PC-3 (cell line): ENCODE results near the gene SRXN1. TPM values are rescaled to one million over a fixed set of nuclear protein-coding genes. Genes with fewer than 3 reads are reported as not detected.

ENCODE experiments used
- ATAC-seq: fragments of 200-7000 bp; cut with Tn5 transposase; 2 replicates; pipeline ENCODE4 v1.9.1; 2020; ENCODE audit warnings: mild to moderate bottlenecking, moderate library complexity
- BruUV-seq: library from RNA; stranded (reverse); fragments of 400-500 nt; replicated peaks from 2 replicates; lab custom pipeline; 2021; lab: Mats Ljungman, UMichigan
- CTCF ChIA-PET: fragments of 300-600 bp; sonication (Branson Sonifier 250); formaldehyde crosslinking; loops from one replicate; lab custom pipeline; 2022; ENCODE audit warnings: antibody characterized with exemption; lab: Charles Lee
- POLR2A ChIA-PET: fragments of 300-600 bp; sonication (Branson Sonifier 250); formaldehyde crosslinking; loops from one replicate; lab custom pipeline; 2022; ENCODE audit warnings: antibody characterized with exemption; ENCODE audit not compliant: unreplicated experiment; lab: Charles Lee
- DNase-seq: peaks from one replicate; pipeline ENCODE4 v3.0.0-alpha.2; 2015
- H2AFZ ChIP-seq: fragments of 300-600 bp; sonication (generic); 2 replicates; pipeline ENCODE4 v1.6.0; 2016; ENCODE audit warnings: antibody characterized with exemption, low read length
- H3F3A ChIP-seq: fragments of 300-600 bp; sonication (generic); one replicate; pipeline ENCODE4 v1.6.0; 2017; ENCODE audit warnings: antibody characterized with exemption, low read length, control low read depth, mild to moderate bottlenecking; ENCODE audit not compliant: unreplicated experiment
- H3K27ac ChIP-seq: fragments of 300-600 bp; sonication (generic); 2 replicates; pipeline ENCODE4 v1.5.1; 2016; ENCODE audit warnings: mild to moderate bottlenecking, low read length
- H3K27me3 ChIP-seq: fragments of 300-600 bp; sonication (generic); 2 replicates; pipeline ENCODE4 v1.6.1; 2016; ENCODE audit warnings: low read length, mixed read lengths
- H3K36me3 ChIP-seq: fragments of 300-600 bp; sonication (generic); 2 replicates; pipeline ENCODE4 v1.6.1; 2016; ENCODE audit warnings: low read depth, mixed run types, low read length, mixed read lengths
- H3K4me1 ChIP-seq: fragments of 300-600 bp; sonication (generic); 2 replicates; pipeline ENCODE4 v1.5.1; 2016; ENCODE audit warnings: low read length; ENCODE audit not compliant: insufficient read depth
- H3K4me2 ChIP-seq: fragments of 300-600 bp; sonication (generic); 2 replicates; pipeline ENCODE4 v1.6.0; 2016; ENCODE audit warnings: low read length
- H3K4me3 ChIP-seq: fragments of 300-600 bp; sonication (generic); 2 replicates; pipeline ENCODE4 v1.5.1; 2016; ENCODE audit warnings: mild to moderate bottlenecking, low read length, mixed read lengths
- H3K79me2 ChIP-seq: fragments of 300-600 bp; sonication (generic); 2 replicates; pipeline ENCODE4 v1.6.1; 2017; ENCODE audit warnings: low read length, mixed read lengths
- H3K9ac ChIP-seq: fragments of 300-600 bp; sonication (generic); 2 replicates; pipeline ENCODE4 v1.6.0; 2016; ENCODE audit warnings: mild to moderate bottlenecking, low read length
- H3K9me2 ChIP-seq: fragments of 300-600 bp; sonication (generic); replicated peaks from 2 replicates; pipeline ENCODE4 v1.6.1; 2016; ENCODE audit warnings: mixed run types, low read length, mixed read lengths
- H3K9me3 ChIP-seq: fragments of 300-600 bp; sonication (generic); 2 replicates; pipeline ENCODE4 v1.6.1; 2016; ENCODE audit warnings: low read length, mixed read lengths
- H4K20me1 ChIP-seq: fragments of 300-600 bp; sonication (generic); 2 replicates; pipeline ENCODE4 v1.6.1; 2016; ENCODE audit warnings: low read length, mixed read lengths
- EZH2 ChIP-seq: fragments of 300-600 bp; sonication (generic); IDR thresholded peaks from one replicate; pipeline ENCODE4 v1.6.1; 2017; ENCODE audit warnings: antibody characterized with exemption, mild to moderate bottlenecking, low read length; ENCODE audit not compliant: unreplicated experiment
- EZH2phosphoT487 ChIP-seq: fragments of 300-600 bp; sonication (generic); IDR thresholded peaks from 2 replicates; pipeline ENCODE4 v1.6.1; 2018; ENCODE audit warnings: mild to moderate bottlenecking, antibody characterized with exemption, low read length, borderline replicate concordance
- intact Hi-C: fragments of 100-400 bp; cut with micrococcal nuclease; formaldehyde crosslinking; loops from 2 replicates; pipeline ENCODE4 v1.9.0; 2023
- total RNA-seq: library from RNA; depleted of rRNA; stranded (reverse); fragments of >200 nt; gene quantifications from 2 replicates; pipeline ENCODE4 v1.2.3, GENCODE V29; 2014
- TF ChIP-seq, protein P1 (sequence below): fragments of 300-600 bp; sonication (generic); conservative IDR thresholded peaks from 2 replicates; pipeline ENCODE4 v1.5.1; 2017; ENCODE audit warnings: antibody characterized with exemption, low read depth, mild to moderate bottlenecking, low read length

SRXN1 gene
- total RNA-seq, 1 experiment from 2014 or later: 105 TPM

DNA sequence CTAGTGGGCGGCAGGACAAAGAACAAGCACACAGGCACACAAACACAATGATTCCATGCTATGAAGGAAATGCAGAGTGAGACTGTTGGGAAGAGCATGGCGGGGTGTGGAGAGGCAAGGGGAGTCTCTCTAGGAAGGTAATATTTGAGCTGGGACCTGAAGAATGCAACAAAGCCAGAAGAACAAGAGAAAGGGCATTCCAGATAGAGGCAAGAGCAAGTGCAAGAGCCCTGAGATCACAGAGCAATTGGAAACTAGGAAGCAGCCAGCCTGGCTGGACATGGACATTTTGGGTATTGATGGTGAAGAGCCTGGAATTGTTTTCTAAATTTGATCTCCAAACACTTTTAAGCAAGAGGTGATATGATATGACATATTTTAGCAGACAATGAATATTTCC, 15.4 kb downstream of the SRXN1 start:
- Histone ChIP-seq H3K9me3 (no peaks in the 10 kb centered on the region), H3K9me2 (no peaks in the 10 kb centered on the region), H2AFZ (no peak overlapping the region), H3K79me2 (no peaks in the 10 kb centered on the region), H3K4me1 (no peaks in the 10 kb centered on the region), H3K27ac (no peak overlapping the region), H3K4me2 (no peak overlapping the region), H4K20me1 (no peaks in the 10 kb centered on the region), H3K9ac (no peak overlapping the region), H3F3A (no peaks in the 10 kb centered on the region), H3K36me3 (no peaks in the 10 kb centered on the region), H3K27me3 (peaks cover 17% of the 10 kb centered on the region; the same call in 1 of the 2 replicates), H3K4me3 (no peak overlapping the region)
- TF ChIP-seq, protein P1, sequence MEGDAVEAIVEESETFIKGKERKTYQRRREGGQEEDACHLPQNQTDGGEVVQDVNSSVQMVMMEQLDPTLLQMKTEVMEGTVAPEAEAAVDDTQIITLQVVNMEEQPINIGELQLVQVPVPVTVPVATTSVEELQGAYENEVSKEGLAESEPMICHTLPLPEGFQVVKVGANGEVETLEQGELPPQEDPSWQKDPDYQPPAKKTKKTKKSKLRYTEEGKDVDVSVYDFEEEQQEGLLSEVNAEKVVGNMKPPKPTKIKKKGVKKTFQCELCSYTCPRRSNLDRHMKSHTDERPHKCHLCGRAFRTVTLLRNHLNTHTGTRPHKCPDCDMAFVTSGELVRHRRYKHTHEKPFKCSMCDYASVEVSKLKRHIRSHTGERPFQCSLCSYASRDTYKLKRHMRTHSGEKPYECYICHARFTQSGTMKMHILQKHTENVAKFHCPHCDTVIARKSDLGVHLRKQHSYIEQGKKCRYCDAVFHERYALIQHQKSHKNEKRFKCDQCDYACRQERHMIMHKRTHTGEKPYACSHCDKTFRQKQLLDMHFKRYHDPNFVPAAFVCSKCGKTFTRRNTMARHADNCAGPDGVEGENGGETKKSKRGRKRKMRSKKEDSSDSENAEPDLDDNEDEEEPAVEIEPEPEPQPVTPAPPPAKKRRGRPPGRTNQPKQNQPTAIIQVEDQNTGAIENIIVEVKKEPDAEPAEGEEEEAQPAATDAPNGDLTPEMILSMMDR: no peak
- TF ChIP-seq EZH2phosphoT487: no peak
- TF ChIP-seq EZH2: no peak
- intact Hi-C loops: no loop called here
- ChIA-PET POLR2A (no interaction called here), CTCF (no interaction called here)
- DNase-seq (no peak), ATAC-seq (no peak)
- BruUV-seq: no TSS peak

DNA sequence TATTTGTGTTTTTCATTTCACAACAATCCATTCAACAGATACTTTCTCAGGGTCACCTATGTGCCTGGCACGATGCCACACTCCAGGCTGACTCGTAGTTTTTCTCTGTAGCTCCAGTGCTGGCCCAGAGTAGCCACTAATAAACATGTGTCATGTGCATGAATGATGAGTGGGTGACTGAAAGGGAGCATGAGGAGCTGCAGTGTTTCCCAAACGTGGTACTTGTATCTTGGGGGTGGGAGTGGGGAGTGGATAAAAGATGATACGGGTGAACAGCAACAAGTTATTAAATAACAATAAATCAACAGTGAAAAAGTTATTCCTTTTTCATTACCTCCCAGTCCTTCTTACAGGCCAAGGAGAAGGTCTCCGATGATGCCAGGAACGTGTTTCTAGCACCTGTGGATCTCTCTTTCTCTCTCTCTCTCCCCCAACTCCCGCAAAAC, 17.1 kb downstream of the SRXN1 start:
- H3F3A ChIP-seq: no peaks in the 10 kb centered on the region
- CTCF ChIA-PET: no interaction called here
- no peaks in the 10 kb centered on the region for H4K20me1 ChIP-seq
- DNase-seq: peak; percentile 34
- intact Hi-C loops: no loop called here
- no peak overlapping the region for H3K27ac ChIP-seq
- no peaks in the 10 kb centered on the region for H3K9me3 ChIP-seq
- no peak overlapping the region for H2AFZ ChIP-seq
- POLR2A ChIA-PET: no interaction called here
- no TSS peak for BruUV-seq
- H3K79me2 ChIP-seq: no peaks in the 10 kb centered on the region
- H3K4me1 ChIP-seq: no peaks in the 10 kb centered on the region
- H3K27me3 ChIP-seq: peaks cover 19% of the 10 kb centered on the region; the same call in 1 of the 2 replicates
- no peak overlapping the region for H3K4me3 ChIP-seq
- no peaks in the 10 kb centered on the region for H3K9me2 ChIP-seq
- no peak for ATAC-seq
- no peak overlapping the region for H3K9ac ChIP-seq
- H3K36me3 ChIP-seq: no peaks in the 10 kb centered on the region
- no peak overlapping the region for H3K4me2 ChIP-seq
- TF ChIP-seq, protein P1: no peak
- TF ChIP-seq EZH2phosphoT487 (no peak), EZH2 (no peak)

DNA sequence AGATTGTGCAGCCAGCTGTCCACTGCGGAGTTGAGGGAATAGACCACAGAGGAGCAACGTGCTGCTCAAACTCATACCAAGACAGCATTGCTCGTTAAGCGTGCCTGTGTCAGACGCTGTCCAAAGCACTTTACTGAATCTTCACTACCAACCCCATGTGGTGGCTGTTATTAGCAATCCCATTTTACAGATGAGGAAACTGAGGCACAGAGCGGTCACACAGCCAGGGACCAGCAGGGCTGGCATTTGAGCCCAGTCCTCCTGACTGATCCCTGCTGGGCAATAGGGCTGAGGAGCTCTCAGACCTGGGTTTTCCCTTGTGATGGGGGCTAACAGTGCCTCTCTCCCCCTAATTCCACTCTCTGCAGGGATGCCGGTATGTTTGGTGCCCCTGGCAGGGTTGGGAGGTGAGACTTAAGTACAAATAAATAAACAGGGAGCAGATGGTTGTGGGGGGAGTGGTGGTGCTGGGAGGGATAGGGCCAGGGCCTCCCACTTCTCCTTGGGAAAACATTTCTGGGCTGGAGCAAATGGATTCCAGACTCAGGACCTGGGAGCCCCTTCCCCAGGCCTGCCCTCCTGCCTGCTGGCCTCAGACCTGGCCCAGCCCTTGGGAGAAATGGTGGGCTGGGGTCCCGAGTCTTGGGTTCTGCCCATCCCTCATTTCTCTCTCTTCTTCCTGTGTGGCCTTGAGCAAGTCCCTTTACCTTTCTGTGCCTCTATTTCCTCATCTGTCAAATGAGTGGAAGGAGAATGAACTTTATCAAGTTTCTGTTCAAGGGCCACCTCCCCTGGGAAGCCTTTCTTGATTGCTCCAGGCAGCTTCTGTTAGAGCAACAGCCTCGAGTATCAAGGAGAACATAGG, 17.7 kb downstream of the SRXN1 start:
- H3K9me3 ChIP-seq: no peaks in the 10 kb centered on the region
- DNase-seq (no peak), ATAC-seq (no peak)
- no peaks in the 10 kb centered on the region for H3K79me2 ChIP-seq
- H3K36me3 ChIP-seq: no peaks in the 10 kb centered on the region
- H3F3A ChIP-seq: no peaks in the 10 kb centered on the region
- no peak overlapping the region for H2AFZ ChIP-seq
- ChIA-PET CTCF (no interaction called here), POLR2A (no interaction called here)
- H3K9me2 ChIP-seq: no peaks in the 10 kb centered on the region
- TF ChIP-seq, protein P1: no peak
- TF ChIP-seq EZH2 (no peak), EZH2phosphoT487 (no peak)
- H3K27ac ChIP-seq: no peak overlapping the region
- no peak overlapping the region for H3K9ac ChIP-seq
- BruUV-seq: no TSS peak
- no peaks in the 10 kb centered on the region for H3K4me1 ChIP-seq
- no peaks in the 10 kb centered on the region for H4K20me1 ChIP-seq
- H3K4me2 ChIP-seq: no peak overlapping the region
- intact Hi-C loops: no loop called here
- H3K27me3 ChIP-seq: peaks cover 24% of the 10 kb centered on the region; the same call in 1 of the 2 replicates
- no peak overlapping the region for H3K4me3 ChIP-seq
